Sigmoid colon (tissue), 3 donors: ENCODE data around the gene HES6.

Experiments used
- CTCF ChIP-seq, 4 experiments: fragments of 450-650 bp in 3 of 4; fragments of 200-600 bp in 1 of 4; IDR thresholded peaks; one replicate each; pipeline ENCODE4 v1.5.1; 2016 to 2019; ENCODE audit warnings: antibody characterized with exemption in 4 of 4, mild to moderate bottlenecking in 3 of 4, moderate library complexity in 2 of 4
- POLR2A ChIP-seq, 2 donors: fragments of 450-650 bp; IDR thresholded peaks; one replicate each; pipeline ENCODE4 v1.6.1; 2016; ENCODE audit warnings: antibody characterized with exemption in 2 of 2, mild to moderate bottlenecking in 2 of 2, moderate library complexity in 2 of 2

- TF ChIP-seq POLR2A (IDR thresholded peaks at IDR 0.05) (no peak), CTCF (IDR thresholded peaks at IDR 0.05) (no peak)
These were observed 4.5 kb downstream of the HES6 start for GRCh38 chr2:238235331-238235732.
